ENCODE data around the gene LAMA4.
"Not testable (repeated sequence)": the region's sequence is repeated elsewhere in the genome, so short reads cannot be mapped to it uniquely, and the experiment has no call there.

Gene LAMA4

DNA sequence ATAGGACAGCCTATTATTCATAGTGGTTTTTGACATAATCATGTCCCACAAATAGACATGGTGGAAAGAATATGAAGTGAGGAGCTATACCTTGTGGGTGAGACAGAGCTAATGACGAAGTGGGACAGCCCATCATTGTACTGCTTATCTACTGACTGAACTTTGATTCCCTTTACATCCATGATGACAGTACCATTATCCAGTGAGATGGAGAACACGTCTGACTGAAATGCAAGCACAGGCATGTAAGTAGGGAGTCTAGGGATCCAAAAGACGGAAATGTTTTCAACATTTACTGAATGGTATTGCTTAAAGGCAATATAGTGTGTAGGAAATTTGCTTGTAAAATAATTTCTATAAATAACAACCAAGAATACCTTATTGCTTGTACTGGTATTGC is 123.5 kb downstream of the LAMA4 start:
- no peak for DNase-seq

DNA sequence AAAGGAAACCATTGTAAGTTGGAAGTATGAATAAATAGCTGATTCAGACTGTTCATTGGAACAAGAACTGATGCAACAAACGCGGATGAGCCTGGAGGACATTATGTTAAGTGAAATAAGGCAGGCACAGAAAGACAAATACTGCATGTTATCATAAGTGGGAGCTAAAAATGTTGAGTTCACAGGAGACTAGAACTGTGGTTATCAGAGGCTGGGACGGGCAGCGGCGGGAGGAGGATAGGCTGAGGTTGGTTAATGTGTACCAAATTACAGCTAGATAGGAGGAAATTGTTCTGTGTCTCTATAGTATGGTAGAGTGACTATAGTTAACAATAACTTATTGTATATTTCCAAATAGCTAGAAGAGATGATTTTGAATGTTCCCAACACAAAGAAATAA is 126.2 kb downstream of the LAMA4 start:
- no peak for DNase-seq

DNA sequence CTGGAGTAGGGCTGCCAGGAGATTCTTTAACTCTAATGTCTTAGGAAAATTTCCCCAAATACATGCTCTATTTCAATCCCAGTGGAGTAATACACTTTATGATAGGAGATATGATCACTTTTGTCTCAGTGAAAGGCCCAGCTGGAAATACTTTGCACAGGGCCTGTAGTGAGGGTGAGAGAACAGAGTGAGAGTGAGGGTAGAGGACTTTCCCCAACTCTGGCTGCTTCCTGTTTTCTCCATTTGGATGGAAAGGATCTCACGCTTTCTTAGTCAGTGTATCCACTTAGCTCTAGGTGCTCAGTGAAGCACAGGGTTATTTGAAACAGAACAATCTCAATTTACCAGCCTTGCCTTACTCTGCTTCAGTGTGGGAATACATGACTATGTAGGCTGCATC is 130.4 kb downstream of the LAMA4 start:
- no peak for DNase-seq

DNA sequence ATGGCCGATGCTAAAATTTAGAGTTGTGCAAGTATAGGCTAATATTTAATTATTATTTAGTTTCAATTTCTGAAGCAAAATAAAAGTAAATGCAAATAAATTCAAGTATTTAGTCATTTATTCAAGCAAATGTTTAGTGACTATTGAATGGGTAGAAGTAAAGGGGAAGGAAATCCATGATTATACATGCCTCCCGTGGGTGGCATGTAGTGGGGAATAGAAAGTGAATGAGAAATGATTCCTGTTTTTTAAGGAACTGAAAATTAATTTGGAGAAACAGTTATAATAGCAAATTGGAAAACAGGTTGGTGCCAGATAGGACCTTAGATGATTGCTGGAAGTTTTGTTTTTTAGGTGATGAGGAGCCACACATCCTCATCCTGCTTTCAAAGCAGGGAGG is 131.6 kb downstream of the LAMA4 start:
- DNase-seq, result no peak

DNA sequence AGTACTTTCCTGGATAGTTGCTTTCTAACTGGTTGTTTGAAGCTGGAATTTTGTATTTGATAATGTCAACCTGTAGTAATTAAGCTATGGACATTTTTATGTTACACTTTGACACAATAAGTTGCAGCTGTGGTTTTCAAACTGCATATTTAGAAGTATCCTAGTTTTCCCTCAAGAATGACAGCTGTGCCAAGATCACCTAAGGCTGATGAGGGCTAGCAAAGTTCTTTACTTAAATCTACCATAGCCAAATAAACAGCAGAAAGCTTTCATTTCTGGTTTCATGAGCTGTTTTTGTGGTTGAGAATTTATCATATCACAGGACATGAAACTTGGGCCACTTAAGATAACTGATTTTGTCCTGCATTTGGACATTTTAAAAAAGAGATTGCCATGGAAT is 136.3 kb downstream of the LAMA4 start:
- DNase-seq, result no peak

DNA sequence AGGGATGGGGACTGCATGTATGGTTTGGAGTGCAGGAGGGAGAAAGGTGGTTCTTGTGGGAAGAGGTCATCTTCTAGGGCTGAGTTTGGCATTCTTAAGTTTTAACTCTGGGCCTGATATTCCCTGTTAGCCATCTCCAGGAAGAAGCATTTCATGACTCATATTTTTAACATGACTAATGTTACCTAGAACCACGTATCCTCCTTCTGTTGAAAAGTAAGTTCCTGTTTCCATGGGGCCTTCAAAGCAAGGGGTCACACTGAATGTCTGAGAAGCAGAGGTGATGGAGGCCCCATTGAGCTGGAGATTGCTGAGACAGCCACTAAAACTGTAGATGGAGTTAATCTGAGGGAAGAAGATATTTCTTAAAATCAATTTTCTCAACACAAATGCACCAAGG is 136.8 kb downstream of the LAMA4 start:
- no peak for DNase-seq

DNA sequence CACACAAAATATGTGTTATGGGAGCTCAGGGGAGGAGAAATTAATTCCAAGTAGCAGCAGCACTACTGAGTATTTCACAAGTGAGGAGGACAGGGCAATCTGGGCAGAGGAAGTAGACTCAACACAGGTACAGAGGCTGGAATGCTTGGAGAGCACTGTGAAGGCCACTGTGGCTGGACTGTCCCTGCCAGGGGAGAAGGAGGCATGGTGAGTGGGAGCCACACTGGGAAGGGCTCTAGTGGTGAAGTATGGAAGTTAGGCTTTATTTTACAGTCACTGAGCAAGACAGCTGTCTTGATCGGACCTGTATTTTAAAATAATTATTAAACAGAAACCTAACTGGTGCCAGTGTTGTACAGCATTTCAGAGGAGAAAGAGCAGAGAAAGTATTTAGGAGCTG is 138.1 kb downstream of the LAMA4 start:
- DNase-seq, result no peak

DNA sequence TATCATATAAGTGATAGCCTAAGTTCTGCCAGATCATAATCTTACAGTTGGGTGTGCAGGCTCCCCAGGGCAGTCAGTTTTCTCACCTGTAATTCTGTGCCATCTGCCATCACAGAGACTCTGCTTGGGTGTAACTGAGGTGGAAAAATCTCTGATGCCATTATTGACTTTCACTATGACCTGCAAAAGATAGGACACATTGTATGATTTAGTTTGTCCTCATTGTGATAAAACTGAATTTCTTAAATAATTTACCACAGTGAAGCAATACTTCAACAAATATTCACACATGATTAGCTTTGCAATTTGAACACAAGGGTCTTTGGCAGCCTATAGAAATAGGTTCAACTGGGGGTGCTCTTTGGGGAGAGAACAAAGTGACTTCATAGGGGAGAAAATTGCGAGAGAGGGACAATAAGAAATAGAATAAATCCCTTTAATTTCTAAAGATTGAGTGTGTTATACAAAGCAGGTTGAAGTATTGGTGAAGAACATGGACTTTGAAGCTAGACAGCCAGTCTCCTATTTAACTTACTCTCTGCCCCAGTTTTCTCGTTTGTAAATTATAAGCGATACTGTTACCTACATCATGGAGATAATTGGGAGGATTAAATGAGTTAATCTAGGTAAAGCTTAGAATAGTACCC is 139.7 kb downstream of the LAMA4 start:
- no peak for DNase-seq

DNA sequence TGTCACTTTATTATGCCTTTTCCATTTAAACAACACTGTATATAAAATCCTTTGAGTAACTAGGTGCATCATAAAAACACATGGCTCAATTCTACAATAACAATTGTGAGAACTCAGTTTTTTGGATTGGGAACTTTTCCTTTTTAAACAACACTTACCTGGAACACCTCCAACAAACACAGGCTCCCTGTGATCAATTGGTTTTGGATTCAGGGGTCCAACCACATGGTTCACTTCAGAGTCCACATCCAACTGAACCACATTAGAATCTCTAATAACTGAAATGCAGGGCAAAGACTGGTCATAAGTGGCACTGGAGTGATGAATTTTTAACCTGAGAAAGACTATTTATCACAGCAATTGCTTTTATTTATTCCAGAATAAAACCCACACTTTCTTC is 140.4 kb downstream of the LAMA4 start:
- DNase-seq, result no peak

DNA sequence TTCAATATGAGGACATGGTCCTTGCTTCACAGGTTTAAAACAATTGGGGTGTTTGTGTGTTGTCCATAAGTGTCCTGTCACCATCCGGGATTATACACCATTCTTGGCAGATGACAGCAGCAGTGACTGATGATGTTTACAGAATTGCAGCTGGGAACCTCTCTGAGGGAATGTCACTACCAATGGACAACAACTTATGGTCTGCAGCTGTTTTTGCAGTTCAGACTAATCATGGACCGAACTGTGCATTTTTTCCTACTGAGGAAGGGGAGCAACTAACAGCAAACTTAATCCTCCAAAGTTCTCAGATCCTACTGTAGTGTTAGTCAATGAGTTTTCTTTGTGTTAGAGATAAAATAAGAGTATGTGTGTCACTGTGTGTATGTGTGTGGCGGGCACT is 140.9 kb downstream of the LAMA4 start:
- DNase-seq, result no peak

DNA sequence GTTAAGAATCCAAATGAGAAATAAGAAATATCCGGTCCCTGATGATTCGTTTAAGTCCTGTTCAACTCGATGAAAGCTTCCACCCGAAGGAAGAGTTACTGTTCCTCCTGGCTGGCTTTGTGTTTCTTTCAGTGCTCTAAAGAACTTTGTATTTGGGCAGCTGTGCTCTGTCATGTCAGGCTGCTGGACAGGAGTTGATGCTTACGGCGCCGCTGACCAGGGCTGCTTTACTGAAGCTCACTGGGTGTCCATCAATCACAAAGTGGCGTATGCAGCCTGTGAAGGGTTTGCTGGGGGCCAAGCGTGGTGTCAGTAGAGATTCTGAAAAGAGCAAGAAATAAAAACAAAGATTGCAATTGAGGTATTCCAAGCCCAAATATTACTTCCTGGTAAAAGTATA is 145.1 kb downstream of the LAMA4 start:
- DNase-seq, result no peak

DNA sequence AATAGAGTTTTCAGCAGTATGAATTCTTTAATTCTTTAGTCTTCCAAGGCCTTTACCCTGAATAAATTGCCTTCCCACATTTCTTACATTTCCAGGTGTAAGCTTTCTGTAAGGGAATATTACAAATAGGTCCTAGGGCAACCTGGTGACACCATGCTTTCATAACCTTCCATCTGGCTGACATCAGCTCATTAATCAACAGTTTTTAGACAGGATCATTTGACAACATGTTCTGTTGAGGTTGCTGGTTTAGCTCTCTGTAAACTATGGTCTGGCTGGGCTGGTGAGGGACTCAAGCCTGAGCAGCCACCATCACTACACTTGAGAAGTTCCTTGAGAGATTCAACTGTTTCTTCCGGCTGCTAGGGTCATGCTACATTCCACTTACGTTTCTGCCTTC is 147.8 kb downstream of the LAMA4 start:
- DNase-seq, result no peak

DNA sequence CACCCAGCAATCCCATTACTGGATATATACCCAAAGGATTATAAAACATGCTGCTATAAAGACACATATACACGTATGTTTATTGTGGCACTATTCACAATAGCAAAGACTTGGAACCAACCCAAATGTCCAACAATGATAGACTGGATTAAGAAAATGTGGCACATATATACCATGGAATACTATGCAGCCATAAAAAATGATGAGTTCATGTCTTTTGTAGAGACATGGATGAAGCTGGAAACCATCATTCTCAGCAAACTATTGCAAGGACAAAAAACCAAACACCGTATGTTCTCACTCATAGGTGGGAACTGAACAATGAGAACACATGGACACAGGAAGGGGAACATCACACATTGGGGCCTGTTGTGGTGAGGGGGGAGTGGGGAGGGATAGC is 148.3 kb downstream of the LAMA4 start:
- DNase-seq, result not testable (repeated sequence)

DNA sequence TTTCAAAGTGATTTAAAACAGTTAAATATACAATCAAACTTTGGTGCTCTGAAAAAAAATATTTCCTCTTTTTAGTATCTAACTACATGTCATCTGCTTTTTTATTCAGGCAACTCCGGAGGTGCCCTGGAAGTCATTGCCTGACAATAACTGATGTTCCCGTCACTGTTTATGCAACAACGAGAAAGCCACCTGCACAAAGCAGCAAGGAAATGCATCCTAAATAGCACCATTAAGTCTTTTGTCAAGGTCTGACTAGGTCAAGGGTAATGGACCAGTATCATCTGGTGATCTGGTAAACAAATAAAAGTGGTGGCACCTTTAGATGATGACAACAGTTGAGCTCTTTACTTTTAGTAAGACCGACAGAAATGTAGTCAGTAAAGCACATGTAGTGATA is 153.8 kb downstream of the LAMA4 start:
- no peak for DNase-seq

DNA sequence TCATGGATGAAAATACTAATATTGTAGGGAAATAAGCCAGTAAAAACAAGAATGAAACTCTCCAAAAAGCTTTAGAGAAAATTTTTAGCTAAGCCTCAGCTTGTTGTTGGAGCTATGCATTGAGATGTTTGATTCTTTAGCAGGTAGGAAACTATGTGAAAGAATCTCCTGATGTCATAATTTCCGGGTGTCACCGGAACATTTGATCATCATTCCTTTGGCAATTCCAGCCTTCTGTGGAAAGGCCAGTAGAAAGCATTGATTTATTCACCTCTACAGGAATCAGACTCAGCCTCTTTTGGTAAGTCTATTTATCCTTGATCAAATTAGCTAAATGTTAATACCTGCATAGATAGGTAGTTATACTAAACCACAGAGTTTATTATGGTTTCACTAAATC is 157.5 kb downstream of the LAMA4 start:
- no peak for DNase-seq

DNA sequence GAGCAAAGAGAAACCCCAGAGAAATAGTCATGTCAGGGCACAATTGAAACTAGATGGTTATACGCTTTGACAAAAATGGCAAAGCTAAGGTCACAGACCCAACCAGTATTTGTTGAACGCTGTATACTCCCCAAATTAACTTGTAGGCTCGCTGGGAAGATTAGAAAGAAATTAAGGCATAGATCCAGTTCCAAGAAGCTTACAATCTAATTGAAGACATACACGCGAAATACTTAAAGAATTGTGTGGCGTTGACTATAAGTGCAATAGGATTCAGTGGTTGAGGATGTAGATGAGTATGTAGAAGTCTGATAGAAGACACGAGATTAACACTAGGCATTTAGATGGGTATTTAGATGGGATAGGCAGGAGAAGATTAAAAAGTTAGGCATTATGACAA is 166.5 kb downstream of the LAMA4 start:
- no peak for DNase-seq

DNA sequence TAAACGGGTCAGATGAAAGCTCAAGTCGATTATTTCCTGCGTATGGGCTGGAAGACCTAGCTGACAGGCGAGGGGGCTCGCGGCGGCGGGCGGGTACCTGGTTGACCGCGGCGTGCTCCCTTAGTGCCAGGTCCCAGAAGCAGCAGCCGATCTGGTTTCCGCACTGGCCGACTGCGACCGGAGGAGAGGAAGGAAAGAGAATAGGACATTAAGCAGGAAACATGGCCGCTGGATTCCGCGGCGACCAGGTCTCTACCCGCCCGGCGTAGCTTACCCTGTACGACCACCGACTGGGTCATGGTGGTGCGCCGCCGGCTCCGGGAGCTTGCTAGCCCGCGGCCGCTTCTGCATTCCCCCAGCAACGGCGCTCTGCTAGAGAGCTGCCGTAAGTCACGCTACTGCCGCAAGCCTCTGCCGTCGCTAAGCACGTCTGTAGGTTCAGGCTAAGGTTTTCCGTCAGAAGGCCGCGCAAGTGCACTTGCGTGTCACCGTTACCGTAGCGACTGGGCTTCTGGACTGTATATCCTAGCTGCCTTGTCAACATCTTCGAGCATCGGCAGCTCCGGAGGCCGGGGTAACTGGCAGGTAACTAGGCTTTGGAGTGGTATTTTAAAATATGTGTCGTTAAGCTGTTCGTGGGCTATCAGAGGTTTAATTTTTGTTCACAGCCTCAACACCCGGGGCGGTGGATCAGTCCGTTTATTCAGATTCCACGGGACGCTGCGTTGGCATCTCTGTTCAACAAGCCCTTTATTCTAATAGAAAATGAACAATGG is 167.0 kb downstream of the LAMA4 start, which contains the start of the genes FAM229B and TUBE1:
Gene FAM229B, plus strand, starts transcription at position 456 of the 776 bp plus-strand sequence. CDS start 11,693 bp downstream, outside the sequence.
Gene TUBE1, minus strand, starts transcription at position 347 of the 776 bp plus-strand sequence. Its CDS starts 48 bp downstream, at position 299.
- DNase-seq, result peak; percentile 89

DNA sequence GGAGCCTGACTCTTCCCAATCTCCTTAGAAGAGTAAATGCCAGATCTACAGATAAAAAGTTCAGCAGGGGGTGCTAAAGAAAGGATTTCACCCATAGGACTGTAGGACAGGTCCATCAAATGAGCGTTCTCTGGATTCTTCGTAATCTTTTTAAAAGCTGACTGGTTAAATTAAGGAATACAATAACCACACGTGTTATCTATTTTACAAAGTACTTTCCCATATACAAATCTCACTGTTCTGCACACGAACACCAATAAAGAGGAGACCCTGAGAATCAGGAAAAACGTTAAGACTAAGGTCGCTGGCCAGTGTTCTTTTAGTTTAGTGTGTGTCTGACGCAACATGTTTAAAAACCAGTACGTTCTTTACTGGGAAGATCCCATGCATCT is 167.6 kb downstream of the LAMA4 start:
- no peak for DNase-seq

DNA sequence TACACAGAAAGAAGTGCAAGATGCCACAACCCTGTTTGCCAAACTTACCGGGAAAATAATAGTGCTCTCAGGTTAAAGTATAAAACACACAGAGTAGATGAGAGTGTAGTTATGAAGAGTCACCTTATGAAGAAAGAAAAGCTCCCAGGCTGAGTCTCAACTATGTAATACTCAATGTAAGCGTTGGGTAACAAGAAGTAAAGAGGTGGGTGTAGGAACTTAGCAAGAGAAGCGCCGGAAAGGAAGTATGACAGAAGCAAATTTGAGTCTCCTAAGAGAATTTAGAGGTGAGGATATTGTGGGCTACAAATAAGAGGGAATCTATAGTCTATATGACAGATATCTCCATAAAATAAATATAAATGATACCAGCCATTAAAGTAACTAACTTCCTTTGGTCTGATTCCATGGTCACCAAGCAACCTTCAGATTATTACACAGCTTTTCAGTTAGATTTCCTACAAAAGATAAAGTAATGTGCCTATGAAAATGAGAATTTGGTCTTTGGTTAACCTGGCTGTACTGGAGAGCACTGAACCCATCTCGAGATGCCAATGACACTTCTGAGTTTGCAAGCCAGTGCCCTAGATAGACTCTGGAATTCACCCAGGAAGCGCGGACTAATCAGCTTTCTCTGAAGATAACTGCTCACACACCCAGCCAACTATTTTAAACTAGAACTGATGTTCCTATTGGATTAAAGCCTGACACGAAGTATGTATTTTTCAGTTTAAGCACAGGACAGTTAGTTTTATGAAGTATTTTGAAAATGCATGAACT is 168.9 kb downstream of the LAMA4 start:
- no peak for DNase-seq

DNA sequence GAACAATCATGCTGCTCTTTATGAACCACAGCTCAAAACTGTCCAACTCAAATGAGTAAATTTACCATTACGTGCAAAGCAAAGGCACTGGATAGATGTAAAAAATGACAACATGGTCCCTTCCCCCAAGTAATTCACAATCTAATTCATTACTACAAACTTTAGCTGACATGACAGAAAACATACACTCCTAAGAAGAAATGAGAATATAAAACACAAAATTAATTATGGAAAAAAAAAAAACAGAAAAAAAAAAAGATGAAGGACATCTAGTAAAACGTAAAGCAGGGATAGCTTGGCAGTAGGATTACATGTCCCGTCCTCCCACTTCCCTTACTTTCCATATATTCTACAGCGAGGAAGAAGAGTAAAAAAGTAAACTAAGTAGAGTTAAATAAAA is 172.8 kb downstream of the LAMA4 start:
- no peak for DNase-seq

DNA sequence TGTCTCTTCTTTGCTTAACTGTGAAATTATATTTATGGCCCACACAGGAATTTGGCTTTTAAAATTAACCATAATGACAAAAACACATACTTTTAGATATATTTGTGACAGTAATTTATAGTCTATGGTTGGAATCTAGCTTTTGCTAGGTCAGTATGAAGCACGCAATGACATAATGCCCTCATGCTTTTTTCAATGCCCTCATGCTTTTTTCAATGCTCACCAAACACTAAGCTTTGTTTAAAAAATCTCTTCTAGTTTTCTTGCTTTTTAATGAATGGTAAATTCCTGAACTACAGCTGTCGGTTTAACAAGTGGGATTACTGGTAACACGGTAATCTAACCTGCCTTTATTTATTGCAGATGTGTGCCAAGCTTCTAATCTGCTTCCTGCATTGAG is 187.8 kb downstream of the LAMA4 start:
- DNase-seq, result no peak

DNA sequence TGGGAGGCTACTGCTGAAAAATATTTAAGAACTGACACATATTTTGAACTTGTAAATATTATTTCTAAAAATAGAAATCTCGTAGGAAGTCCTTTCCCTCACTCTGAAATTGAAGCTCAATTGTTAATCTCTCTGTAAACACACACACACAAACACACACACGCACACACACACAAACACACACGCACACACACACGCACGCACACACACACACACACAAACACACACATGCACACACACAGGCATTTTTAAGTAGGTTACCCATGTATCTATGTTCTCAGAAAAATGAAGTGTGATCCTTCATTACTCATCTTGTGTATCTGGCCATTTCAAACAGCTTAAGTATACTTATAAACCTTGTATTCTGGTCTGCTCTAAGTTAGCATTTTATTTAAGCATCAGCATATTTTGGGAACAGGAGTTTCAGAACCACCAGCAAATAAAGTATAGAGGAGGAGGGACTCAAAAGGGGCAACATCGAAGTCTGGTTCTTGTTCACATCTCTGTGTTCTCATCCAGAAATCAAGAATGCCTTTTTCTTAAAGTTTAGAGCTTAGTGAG is 188.9 kb downstream of the LAMA4 start:
- no peak for DNase-seq

DNA sequence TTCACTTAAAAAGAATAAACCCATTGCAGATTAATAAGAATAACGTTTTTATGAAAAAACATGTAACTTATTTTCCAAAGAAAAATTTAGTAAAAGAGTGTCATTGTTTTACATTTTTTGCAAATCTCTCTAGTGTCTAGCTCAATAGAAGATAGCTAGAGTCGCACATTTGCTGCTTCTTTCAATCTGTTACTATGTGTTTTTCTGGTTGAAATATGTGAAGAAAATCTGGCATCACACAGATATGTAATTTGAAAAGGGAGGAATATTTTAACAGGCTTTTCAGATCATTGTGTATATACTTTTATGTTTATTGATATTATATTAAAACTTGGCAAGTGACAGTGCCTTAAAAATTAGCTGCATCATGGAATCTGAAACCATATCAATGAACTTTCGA is 191.4 kb downstream of the LAMA4 start:
- no peak for DNase-seq

All from CD4-positive, alpha-beta T cell treated with Interleukin-17A for 4 hours (primary cell).